SK-N-SH (cell line): Measurements from ENCODE around the gene SMIM24.

Experiments
- CHD2 ChIP-seq: fragments of 150-350 bp; IDR thresholded peaks from 2 replicates; pipeline ENCODE4 v1.6.1; 2018; ENCODE audit warnings: low read length; ENCODE audit not compliant: partially characterized antibody
- EP300 ChIP-seq, 2 experiments: IDR thresholded peaks; 2 replicates each; pipeline versions ENCODE4 v1.4.0 to v1.6.1; 2012; ENCODE audit warnings: borderline replicate concordance in 1 of 2, low read depth in 1 of 2, low read length in 1 of 2
- EZH2phosphoT487 ChIP-seq: fragments of 200-600 bp; sonication (generic); IDR thresholded peaks from 2 replicates; pipeline ENCODE4 v1.6.1; 2017; ENCODE audit warnings: low read depth, mixed run types, mild to moderate bottlenecking, antibody characterized with exemption, moderate library complexity, borderline replicate concordance
- NFIC ChIP-seq: IDR thresholded peaks from 2 replicates; pipeline ENCODE4 v1.4.0; 2012; ENCODE audit warnings: borderline replicate concordance
- POLR2AphosphoS5 ChIP-seq: IDR thresholded peaks from 2 replicates; pipeline ENCODE4 v1.6.1; 2012; ENCODE audit warnings: low read depth, low read length
- RCOR1 ChIP-seq: fragments of 150-350 bp; IDR thresholded peaks from 2 replicates; pipeline ENCODE4 v1.6.1; 2017; ENCODE audit warnings: antibody characterized with exemption, low read length
- RFX5 ChIP-seq: IDR thresholded peaks from 2 replicates; pipeline ENCODE4 v1.6.1; 2012; ENCODE audit warnings: mild to moderate bottlenecking, improper control_type of control experiment, low read length
- SIN3A ChIP-seq: IDR thresholded peaks from 2 replicates; pipeline ENCODE4 v1.6.1; 2012; ENCODE audit warnings: low read depth, mild to moderate bottlenecking, low read length, moderate library complexity, borderline replicate concordance
- TAF1 ChIP-seq: IDR thresholded peaks from 2 replicates; pipeline ENCODE4 v1.6.1; 2012; ENCODE audit warnings: low read depth, mild to moderate bottlenecking, low read length, moderate library complexity, borderline replicate concordance
- YY1 ChIP-seq: IDR thresholded peaks from 2 replicates; pipeline ENCODE4 v1.4.0; 2012; ENCODE audit warnings: low read depth, mild to moderate bottlenecking
- TF ChIP-seq, protein P1 (sequence below): fragments of 200-600 bp; sonication (generic); IDR thresholded peaks from 2 replicates; pipeline ENCODE4 v1.6.1; 2017; ENCODE audit warnings: antibody characterized with exemption, mild to moderate bottlenecking, moderate library complexity

- TF ChIP-seq NFIC (no peak), YY1 (no peak), EP300 (IDR thresholded peaks at IDR 0.05; ENCODE audit: borderline replicate concordance in 1 of 2, low read depth in 1 of 2, low read length in 1 of 2) (no peak), TAF1 (no peak), RFX5 (no peak), RCOR1 (no peak), EZH2phosphoT487 (no peak), SIN3A (no peak), CHD2 (no peak), POLR2AphosphoS5 (no peak)
- TF ChIP-seq, protein P1, sequence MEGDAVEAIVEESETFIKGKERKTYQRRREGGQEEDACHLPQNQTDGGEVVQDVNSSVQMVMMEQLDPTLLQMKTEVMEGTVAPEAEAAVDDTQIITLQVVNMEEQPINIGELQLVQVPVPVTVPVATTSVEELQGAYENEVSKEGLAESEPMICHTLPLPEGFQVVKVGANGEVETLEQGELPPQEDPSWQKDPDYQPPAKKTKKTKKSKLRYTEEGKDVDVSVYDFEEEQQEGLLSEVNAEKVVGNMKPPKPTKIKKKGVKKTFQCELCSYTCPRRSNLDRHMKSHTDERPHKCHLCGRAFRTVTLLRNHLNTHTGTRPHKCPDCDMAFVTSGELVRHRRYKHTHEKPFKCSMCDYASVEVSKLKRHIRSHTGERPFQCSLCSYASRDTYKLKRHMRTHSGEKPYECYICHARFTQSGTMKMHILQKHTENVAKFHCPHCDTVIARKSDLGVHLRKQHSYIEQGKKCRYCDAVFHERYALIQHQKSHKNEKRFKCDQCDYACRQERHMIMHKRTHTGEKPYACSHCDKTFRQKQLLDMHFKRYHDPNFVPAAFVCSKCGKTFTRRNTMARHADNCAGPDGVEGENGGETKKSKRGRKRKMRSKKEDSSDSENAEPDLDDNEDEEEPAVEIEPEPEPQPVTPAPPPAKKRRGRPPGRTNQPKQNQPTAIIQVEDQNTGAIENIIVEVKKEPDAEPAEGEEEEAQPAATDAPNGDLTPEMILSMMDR = no peak
Measured at GRCh38 chr19:3431760-3432397, 48.4 kb downstream of the SMIM24 start.
